Activated naive CD8-positive, alpha-beta T cell treated with anti-CD3 and anti-CD28 coated beads, Interleukin-2, amount 10 ng/mL, durations not matched to agents 7 days and 5 days (primary cell): ENCODE data around the gene TRNAU1AP. TPM values are rescaled to one million over a fixed set of nuclear protein-coding genes. Genes with fewer than 3 reads are reported as not detected.
"Not testable (repeated sequence)": the region's sequence is repeated elsewhere in the genome, so short reads cannot be mapped to it uniquely, and the experiment has no call there.

Experiments used
- ATAC-seq: fragments of 150-1000 bp; cut with Tn5 transposase; one replicate; pipeline ENCODE4 v1.10.0; 2021; ENCODE audit warnings: low read depth, moderate library complexity
- POLR2A ChIA-PET: fragments of 350-600 bp; sonication (Branson Sonifier 250); formaldehyde crosslinking; loops from one replicate; lab custom pipeline; 2021; ENCODE audit warnings: antibody characterized with exemption; lab: Charles Lee
- DNase-seq: peaks from one replicate; pipeline ENCODE4 v3.0.0; 2021
- H3K27ac Mint-ChIP-seq: one replicate; pipeline ENCODE4 v1.8.0; 2022; ENCODE audit warnings: mild to moderate bottlenecking, mixed read lengths
- H3K27me3 Mint-ChIP-seq: one replicate; pipeline ENCODE4 v1.8.0; 2022; ENCODE audit warnings: mild to moderate bottlenecking, moderate library complexity, mixed read lengths
- H3K36me3 Mint-ChIP-seq: one replicate; pipeline ENCODE4 v1.8.0; 2021; ENCODE audit warnings: mild to moderate bottlenecking, mixed read lengths
- H3K4me1 Mint-ChIP-seq: one replicate; pipeline ENCODE4 v1.8.0; 2021; ENCODE audit warnings: mixed read lengths
- H3K4me3 Mint-ChIP-seq: one replicate; pipeline ENCODE4 v1.8.0; 2022; ENCODE audit warnings: mild to moderate bottlenecking, moderate library complexity, mixed read lengths
- H3K9me3 Mint-ChIP-seq: one replicate; pipeline ENCODE4 v1.8.0; 2021; ENCODE audit warnings: mixed read lengths
- total RNA-seq, 2 experiments: library from RNA; stranded (reverse); gene quantifications; one replicate each; pipeline ENCODE4 v1.2.3, GENCODE V29; 2021

The TRNAU1AP gene
- total RNA-seq, 2 experiments from 2014 or later: 54.2 to 58.9 TPM

DNA sequence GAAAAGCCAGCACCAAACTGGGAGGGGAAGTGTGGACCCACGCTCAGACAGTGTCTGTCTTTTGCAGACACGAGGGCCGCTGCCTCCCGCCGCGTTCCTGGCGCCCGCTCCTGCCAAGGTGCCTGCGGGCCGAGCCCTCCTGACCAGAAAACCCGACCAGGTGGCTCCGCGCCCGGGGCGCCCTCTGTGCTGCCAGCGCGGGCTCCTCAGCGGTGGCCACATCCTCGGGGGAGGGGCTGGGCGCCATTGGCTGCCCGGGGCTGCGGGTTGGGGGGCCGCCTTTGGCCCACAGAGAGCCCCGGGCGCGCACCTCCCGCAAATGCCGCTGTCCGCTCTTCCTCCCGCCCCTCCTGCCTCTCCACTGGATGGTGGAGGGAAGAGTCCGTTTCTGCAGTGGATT is 22.4 kb upstream of the TRNAU1AP start:
- ATAC-seq: no peak
- H3K4me3 Mint-ChIP-seq: no peak overlapping the region
- POLR2A ChIA-PET: no interaction called here
- peaks cover 18% of the 10 kb centered on the region for H3K36me3 Mint-ChIP-seq
- H3K4me1 Mint-ChIP-seq: peaks cover 1% of the 10 kb centered on the region
- H3K9me3 Mint-ChIP-seq: no peaks in the 10 kb centered on the region
- H3K27ac Mint-ChIP-seq: no peak overlapping the region
- DNase-seq: no peak
- H3K27me3 Mint-ChIP-seq: no peaks in the 10 kb centered on the region

DNA sequence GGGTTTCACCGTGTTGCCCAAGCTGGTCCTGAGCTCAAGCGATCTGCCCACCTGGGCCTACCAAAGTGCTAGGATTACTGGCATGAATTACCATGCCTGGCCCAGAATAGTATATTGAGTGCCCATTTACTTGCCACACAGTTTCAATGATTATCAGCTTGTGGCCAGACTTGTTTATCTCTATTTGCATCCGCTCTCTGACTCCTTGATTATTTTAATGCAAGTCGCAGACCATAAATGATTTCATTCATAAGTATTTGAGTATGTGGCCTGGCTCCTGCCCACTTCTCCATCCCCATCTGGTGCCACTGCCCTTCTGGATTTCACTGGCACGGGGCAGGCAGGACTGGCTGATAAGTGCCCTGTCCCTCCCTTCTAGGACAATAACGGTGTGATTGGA is 18.2 kb upstream of the TRNAU1AP start:
- Mint-ChIP-seq H3K4me1 (peaks cover 1% of the 10 kb centered on the region), H3K36me3 (peaks cover 21% of the 10 kb centered on the region), H3K4me3 (no peak overlapping the region), H3K27ac (no peak overlapping the region), H3K27me3 (no peaks in the 10 kb centered on the region), H3K9me3 (no peaks in the 10 kb centered on the region)
- DNase-seq (no peak), ATAC-seq (no peak)
- POLR2A ChIA-PET: interaction anchor here (0.8 kb wide), 1 partner anchor 46 kb away, joined by 3 read pairs; no protein-coding TSS in a partner anchor

DNA sequence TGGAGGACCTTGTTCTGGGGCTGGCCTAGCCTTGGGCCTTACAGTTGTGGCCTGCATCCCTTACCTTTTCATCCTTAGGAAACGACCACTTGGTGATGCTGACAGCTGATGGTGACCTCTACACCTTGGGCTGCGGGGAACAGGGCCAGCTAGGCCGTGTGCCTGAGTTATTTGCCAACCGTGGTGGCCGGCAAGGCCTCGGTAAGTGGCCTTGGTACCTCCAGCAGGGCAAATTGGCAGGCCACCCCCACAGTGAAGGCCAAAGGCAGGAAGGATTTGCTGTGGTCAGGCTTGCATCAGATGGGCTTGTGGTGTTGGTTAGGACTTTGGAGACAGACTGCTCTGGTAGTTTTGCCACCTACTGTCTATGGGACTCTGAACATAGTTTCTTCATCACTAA is 17.7 kb upstream of the TRNAU1AP start:
- POLR2A ChIA-PET: interaction anchor here (0.8 kb wide), 1 partner anchor 46 kb away, joined by 3 read pairs; no protein-coding TSS in a partner anchor
- Mint-ChIP-seq H3K4me3 (no peak overlapping the region), H3K36me3 (peaks cover 21% of the 10 kb centered on the region), H3K27me3 (no peaks in the 10 kb centered on the region), H3K9me3 (no peaks in the 10 kb centered on the region), H3K4me1 (peaks cover 1% of the 10 kb centered on the region), H3K27ac (no peak overlapping the region)
- no peak for DNase-seq
- ATAC-seq: no peak

DNA sequence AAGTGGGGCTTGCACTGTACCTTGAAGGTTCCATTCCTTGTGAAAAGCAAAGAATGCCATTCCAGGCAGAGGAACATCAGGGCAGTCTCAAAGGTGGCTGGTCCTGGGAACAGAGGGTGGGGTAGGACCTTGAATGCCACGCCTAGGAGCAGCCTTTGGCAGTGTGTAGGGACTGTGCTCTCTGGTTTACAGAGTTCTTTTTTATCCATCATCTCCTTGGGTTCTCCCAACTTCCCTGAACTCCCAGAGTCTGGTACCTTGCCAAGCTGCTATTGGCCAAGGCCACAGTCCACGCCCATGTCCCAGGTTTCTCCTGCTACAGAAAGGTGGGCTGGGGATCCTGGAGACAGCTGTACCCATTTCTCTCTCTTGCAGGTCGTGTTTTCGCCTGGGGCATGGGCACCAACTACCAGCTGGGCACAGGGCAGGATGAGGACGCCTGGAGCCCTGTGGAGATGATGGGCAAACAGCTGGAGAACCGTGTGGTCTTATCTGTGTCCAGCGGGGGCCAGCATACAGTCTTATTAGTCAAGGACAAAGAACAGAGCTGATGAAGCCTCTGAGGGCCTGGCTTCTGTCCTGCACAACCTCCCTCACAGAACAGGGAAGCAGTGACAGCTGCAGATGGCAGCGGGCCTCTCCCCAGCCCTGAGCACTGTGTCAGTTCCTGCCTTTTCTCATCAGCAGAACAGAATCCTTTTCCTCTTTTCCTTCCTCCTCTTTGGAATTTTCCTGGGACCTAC is 15.3 kb upstream of the TRNAU1AP start:
- no peak overlapping the region for H3K4me3 Mint-ChIP-seq
- H3K27ac Mint-ChIP-seq: no peak overlapping the region
- DNase-seq (no peak), ATAC-seq (no peak)
- POLR2A ChIA-PET: no interaction called here
- peaks cover 1% of the 10 kb centered on the region for H3K4me1 Mint-ChIP-seq
- H3K36me3 Mint-ChIP-seq: peaks cover 10% of the 10 kb centered on the region
- H3K27me3 Mint-ChIP-seq: no peaks in the 10 kb centered on the region
- H3K9me3 Mint-ChIP-seq: no peaks in the 10 kb centered on the region

DNA sequence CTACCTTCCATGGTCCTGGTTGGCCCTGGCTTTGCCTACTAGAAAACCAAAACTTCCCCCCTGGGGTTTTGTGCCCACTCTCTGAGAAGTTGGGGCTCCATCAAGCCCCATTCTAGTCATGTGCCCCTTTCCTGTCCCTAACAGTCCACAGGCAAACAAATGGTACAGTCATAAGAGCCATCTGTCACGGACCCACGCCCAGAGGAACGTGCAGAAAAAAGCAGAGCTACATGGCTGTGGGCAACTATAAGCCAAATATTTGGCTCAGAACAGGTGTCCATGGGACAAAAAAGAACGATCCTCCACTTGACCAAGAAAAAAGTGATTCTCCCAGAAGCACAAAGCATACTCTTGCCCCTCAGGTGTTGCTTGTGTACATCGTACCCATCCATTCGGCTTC is 14.6 kb upstream of the TRNAU1AP start:
- Mint-ChIP-seq H3K36me3 (peaks cover 9% of the 10 kb centered on the region), H3K4me3 (no peak overlapping the region), H3K9me3 (no peaks in the 10 kb centered on the region), H3K27ac (no peak overlapping the region), H3K4me1 (peaks cover 1% of the 10 kb centered on the region), H3K27me3 (no peaks in the 10 kb centered on the region)
- POLR2A ChIA-PET: no interaction called here
- no peak for ATAC-seq
- no peak for DNase-seq

DNA sequence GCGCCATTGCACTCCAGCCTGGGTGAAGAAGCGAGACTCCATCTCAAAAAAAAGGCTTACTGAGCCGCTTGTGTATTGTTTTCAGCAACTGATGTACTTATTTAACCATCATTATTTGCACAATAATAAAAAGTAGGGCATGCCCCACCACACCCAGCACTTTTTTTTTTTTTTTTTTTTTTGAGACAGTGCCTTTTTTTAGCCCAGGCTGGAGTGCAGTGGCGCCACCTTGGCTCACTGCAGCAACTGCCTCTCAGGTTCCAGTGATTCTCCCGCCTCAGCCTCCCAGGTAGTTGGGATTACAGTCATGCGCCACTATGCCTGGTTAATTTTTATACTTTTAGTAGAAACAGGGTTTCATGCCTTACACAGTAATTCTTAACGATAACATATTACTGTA is 12.2 kb upstream of the TRNAU1AP start:
- no peaks in the 10 kb centered on the region for H3K4me1 Mint-ChIP-seq
- POLR2A ChIA-PET: interaction anchor here (1.4 kb wide), 1 partner anchor 41 kb away, joined by 5 read pairs; no protein-coding TSS in a partner anchor
- ATAC-seq (no peak), DNase-seq (no peak)
- peaks cover 5% of the 10 kb centered on the region for H3K36me3 Mint-ChIP-seq
- no peaks in the 10 kb centered on the region for H3K9me3 Mint-ChIP-seq
- H3K27me3 Mint-ChIP-seq: no peaks in the 10 kb centered on the region
- no peak overlapping the region for H3K4me3 Mint-ChIP-seq
- H3K27ac Mint-ChIP-seq: no peak overlapping the region

DNA sequence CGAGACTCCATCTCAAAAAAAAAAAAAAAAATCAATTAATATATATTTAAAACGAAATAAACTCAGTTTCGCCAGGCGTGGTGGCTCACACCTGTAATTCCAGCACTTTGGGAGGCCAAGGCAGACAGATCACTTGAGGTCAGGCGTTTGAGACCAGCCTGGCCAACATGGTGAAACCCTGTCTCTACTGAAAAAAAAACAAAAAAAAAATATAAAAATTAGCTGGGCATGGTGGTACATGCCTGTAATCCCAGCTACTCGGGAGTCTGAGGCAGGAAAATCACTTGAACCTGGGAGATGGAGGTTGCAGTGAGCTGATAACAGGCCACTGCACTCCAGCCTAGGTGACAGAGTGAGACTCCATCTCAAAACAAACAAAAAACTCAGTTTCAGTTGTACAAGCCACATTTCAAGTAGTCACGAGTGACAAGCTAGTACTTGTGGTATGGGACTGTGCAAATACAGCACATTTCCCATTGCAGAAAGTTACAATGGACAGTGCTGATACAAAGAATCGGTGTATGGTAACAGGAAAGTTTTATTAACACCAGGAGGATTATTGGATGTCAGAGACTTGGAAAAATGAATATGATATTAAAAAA is 11.4 kb upstream of the TRNAU1AP start:
- not testable (repeated sequence) for H3K27ac Mint-ChIP-seq, H3K36me3 Mint-ChIP-seq, H3K4me3 Mint-ChIP-seq, ATAC-seq, H3K27me3 Mint-ChIP-seq, H3K9me3 Mint-ChIP-seq, H3K4me1 Mint-ChIP-seq, DNase-seq
- POLR2A ChIA-PET: interaction anchor here (0.7 to 1.4 kb wide), 2 partner anchors 40 to 146 kb away, joined by 4 to 5 read pairs; no protein-coding TSS in a partner anchor

DNA sequence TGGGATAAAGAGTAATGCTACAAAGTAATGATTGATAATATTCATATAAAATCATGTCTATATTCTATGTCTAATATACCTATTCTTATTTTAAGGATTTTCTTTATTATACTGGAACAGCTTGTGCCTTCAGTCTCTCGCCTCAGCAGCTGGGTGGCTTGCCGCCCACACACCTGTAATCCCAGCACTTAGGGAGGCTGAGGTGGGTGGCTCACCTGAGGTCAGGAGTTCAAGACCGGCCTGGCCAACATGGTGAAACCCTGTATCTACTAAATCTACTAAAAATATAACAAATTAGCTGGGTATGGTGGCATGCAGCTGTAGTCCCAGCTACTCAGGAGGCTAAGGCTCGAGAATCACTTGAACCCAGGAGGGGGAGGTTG is 7.6 kb upstream of the TRNAU1AP start:
- POLR2A ChIA-PET: interaction anchor here (1.1 kb wide), 1 partner anchor 34 kb away, joined by 4 read pairs; no protein-coding TSS in a partner anchor
- no peaks in the 10 kb centered on the region for H3K36me3 Mint-ChIP-seq
- no peak overlapping the region for H3K27ac Mint-ChIP-seq
- DNase-seq (no peak), ATAC-seq (no peak)
- H3K9me3 Mint-ChIP-seq: no peaks in the 10 kb centered on the region
- no peaks in the 10 kb centered on the region for H3K27me3 Mint-ChIP-seq
- no peaks in the 10 kb centered on the region for H3K4me1 Mint-ChIP-seq
- no peak overlapping the region for H3K4me3 Mint-ChIP-seq

DNA sequence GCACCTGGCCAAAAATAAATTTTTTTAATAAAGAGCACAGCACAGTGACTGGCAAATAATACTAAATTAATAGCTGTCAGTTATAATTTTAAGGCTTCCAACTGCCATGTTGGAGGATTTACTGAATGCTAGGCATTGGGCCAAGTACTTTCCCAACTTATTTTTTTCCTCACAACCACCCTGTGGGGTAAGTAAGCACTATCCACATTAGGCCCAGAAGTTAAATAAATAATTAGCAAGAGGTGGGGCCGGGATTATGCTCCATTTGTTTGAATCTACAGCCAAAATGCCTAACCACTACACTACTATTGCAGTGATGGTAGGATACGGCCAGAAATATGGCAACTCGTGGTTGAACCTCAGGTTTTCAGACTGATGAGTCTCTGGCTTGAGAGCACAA is 4.6 kb upstream of the TRNAU1AP start:
- no peak for DNase-seq
- no peak overlapping the region for H3K4me3 Mint-ChIP-seq
- H3K27me3 Mint-ChIP-seq: no peaks in the 10 kb centered on the region
- no peaks in the 10 kb centered on the region for H3K36me3 Mint-ChIP-seq
- peaks cover 6% of the 10 kb centered on the region for H3K4me1 Mint-ChIP-seq
- ATAC-seq: no peak
- POLR2A ChIA-PET: no interaction called here
- H3K27ac Mint-ChIP-seq: no peak overlapping the region
- no peaks in the 10 kb centered on the region for H3K9me3 Mint-ChIP-seq

DNA sequence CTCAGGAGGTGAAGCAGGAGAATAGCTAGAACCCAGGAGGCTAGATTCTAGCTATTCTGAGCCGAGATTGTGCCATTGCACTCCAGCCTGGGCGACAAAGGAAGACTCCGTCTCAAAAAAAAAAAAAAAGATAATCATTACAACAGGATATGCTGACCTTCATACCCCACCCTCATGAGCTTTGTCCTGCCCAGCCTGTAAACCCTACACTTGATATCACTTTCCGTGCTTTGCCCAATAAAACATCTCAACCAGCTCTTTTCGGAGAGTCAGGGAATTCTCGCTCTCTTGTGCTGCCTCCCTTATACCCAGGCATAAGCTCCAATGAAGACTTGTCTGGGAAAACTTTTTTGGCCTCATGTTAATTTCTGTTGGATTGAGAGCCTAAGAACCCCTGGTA is 1.5 kb upstream of the TRNAU1AP start:
- H3K27me3 Mint-ChIP-seq: no peaks in the 10 kb centered on the region
- no peak overlapping the region for H3K4me3 Mint-ChIP-seq
- no peak overlapping the region for H3K27ac Mint-ChIP-seq
- peaks cover 18% of the 10 kb centered on the region for H3K4me1 Mint-ChIP-seq
- peaks cover 12% of the 10 kb centered on the region for H3K36me3 Mint-ChIP-seq
- POLR2A ChIA-PET: interaction anchor here (1.0 to 1.4 kb wide), 3 partner anchors 30 to 305 kb away, joined by 3 to 4 read pairs (median 3); partner anchors contain the start of gene YTHDF2
- DNase-seq: no peak
- no peak for ATAC-seq
- H3K9me3 Mint-ChIP-seq: no peaks in the 10 kb centered on the region

DNA sequence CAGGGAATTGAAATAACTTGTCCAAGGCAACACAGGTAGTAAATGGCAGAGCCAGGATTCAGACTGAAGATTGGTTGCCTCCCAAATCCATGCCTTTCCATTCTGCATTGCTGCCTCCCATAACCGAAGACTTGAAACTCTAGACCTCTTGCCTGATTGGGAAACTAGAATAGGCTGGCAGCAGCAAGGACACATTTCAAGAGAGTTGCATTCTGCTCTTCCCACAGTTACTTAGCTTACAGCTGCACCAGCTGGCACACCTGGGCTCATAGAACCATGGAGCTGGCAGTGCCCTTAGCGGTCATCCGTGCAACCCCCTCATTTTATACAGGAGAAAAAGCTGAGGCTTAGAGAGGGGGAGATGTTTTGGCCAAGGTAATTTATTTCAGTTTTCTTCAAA is 8.0 kb downstream of the TRNAU1AP start:
- H3K9me3 Mint-ChIP-seq: no peaks in the 10 kb centered on the region
- H3K4me1 Mint-ChIP-seq: peaks cover 1% of the 10 kb centered on the region
- no peak overlapping the region for H3K27ac Mint-ChIP-seq
- H3K4me3 Mint-ChIP-seq: no peak overlapping the region
- POLR2A ChIA-PET: interaction anchor here (1.9 kb wide), 1 partner anchor 21 kb away, joined by 10 read pairs; no protein-coding TSS in a partner anchor
- no peak for DNase-seq
- peaks cover 30% of the 10 kb centered on the region for H3K36me3 Mint-ChIP-seq
- ATAC-seq: no peak
- no peaks in the 10 kb centered on the region for H3K27me3 Mint-ChIP-seq

DNA sequence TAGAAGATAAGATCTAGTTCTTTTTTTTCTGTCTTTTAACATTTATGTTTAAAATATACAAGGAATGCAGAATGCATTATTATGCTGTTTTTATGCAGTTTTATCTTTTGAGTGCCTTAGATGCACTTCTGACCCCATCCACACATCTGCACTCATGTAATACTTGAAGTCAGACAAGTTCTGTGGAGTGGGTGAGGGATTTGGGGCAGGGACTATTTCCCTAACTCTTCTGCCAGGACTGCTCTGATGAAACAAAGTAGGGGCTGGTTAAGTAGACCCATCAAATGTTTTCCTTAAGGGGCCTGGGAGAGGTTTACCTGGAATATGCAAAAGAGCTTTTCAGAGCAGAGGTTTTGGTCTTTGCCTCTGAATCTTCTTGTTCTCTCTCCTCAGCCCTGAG is 11.4 kb downstream of the TRNAU1AP start:
- H3K27ac Mint-ChIP-seq: no peak overlapping the region
- POLR2A ChIA-PET: interaction anchor here (1.0 kb wide), 2 partner anchors 17 kb away, joined by 3 read pairs; no protein-coding TSS in a partner anchor
- H3K9me3 Mint-ChIP-seq: no peaks in the 10 kb centered on the region
- H3K36me3 Mint-ChIP-seq: peaks cover 30% of the 10 kb centered on the region
- no peaks in the 10 kb centered on the region for H3K27me3 Mint-ChIP-seq
- no peak for DNase-seq
- no peak overlapping the region for H3K4me3 Mint-ChIP-seq
- ATAC-seq: no peak
- H3K4me1 Mint-ChIP-seq: no peaks in the 10 kb centered on the region

DNA sequence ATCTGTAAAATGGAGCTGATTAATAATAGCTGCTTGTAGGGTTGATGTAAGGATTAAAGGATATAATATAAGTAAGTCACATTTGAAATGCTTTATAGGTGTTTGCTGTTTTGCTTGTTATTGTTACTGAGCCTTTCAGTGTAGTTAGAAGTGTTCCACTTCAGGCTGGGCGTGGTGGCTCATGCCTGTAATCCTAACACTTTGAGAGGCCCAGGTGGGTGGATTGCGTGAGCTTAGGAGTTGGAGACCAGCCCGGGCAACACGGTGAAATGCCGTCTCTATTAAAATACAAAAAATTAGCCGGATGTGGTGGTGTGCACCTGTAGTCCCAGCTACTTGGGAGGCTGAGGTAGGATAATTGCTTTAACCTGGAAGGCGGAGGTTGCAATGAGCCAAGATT is 12.2 kb downstream of the TRNAU1AP start:
- Mint-ChIP-seq H3K4me1 (no peaks in the 10 kb centered on the region), H3K4me3 (no peak overlapping the region), H3K27ac (no peak overlapping the region), H3K36me3 (peaks cover 27% of the 10 kb centered on the region), H3K27me3 (no peaks in the 10 kb centered on the region), H3K9me3 (no peaks in the 10 kb centered on the region)
- POLR2A ChIA-PET: interaction anchor here (0.7 to 1.0 kb wide), 3 partner anchors 17 to 317 kb away, joined by 3 to 4 read pairs (median 4); no protein-coding TSS in a partner anchor
- ATAC-seq: no peak
- no peak for DNase-seq
